ENCODE data around the gene LAPTM5.

The LAPTM5 gene

DNA sequence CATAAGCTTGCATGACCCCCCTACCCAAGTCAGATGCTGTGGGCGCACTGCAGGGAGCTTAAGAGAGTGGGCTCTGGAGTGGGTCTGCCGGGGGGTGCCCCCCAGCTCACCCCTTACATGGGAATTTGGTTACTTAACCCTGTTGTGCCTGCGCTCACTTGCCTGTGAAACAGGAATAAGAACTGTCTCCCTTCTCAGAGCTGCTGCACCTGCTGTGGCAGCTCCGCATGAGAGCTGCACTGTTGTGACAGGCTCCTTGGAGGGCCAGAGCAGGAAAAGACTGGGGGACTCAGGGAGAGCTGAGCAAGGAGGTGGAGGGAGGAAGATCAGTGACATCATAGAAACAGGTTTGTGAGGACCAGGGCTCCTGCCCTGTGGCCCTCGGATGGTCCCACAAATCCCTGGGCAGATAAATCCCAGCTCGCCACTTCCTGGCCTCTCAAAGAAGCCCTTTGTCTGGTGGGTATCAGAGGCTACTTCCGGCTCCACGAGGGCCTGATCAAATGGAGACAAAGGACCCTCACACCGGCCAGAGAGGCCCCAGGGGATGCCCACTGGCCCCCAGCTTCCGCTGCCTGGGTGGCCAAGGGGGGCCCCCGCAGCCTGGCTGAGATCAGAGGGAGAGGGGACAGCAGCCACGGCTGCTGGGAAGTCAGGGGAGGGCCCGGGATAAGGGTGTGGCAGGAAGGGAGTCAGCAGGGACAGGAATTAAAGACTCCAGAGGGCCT, 28.9 kb upstream of the LAPTM5 start:
- no peak for DNase-seq

DNA sequence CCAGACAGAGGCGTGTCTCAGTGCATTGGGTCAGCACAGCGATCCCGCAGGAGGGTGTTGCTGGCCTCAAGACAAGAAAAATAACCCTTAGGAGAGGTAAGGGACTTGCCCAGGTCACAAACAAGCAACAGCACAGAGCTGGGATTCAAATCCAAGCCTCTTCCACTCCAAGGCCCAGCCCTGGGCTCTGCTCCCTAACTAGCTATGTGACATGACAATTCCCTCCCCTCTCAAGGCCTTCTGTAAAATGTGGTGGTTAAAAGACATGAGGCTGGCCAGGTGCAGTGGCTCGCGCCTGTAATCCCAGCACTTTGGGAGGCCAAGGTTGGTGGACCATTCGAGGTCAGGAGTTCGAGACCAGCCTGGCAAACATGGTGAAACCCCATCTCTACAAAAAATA, 28.1 kb upstream of the LAPTM5 start:
- no peak for DNase-seq

DNA sequence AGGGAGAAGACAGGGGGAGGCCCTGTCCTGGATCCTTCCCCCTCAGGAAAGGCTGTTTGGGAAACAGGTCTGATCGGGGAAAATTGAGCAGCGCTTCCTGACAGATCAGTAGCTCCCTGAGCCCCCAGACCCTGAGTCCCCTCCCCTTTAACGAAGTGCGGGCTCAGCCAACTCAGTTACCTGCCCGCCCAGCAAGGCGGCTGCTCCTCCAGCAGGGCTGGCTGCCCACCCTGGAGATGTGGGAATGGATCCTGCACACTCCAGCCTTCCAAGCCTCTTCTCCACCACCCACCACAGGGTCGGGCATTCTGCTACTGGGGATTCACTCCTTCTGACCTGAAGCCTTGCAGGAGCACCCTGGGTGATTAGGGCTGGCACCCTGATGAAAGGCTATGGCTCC, 27.6 kb upstream of the LAPTM5 start:
- DNase-seq, result no peak

- DNase-seq, result no peak
Observed at GRCh38 chr1:30783256-30783915, 25.8 kb upstream of the LAPTM5 start.

DNA sequence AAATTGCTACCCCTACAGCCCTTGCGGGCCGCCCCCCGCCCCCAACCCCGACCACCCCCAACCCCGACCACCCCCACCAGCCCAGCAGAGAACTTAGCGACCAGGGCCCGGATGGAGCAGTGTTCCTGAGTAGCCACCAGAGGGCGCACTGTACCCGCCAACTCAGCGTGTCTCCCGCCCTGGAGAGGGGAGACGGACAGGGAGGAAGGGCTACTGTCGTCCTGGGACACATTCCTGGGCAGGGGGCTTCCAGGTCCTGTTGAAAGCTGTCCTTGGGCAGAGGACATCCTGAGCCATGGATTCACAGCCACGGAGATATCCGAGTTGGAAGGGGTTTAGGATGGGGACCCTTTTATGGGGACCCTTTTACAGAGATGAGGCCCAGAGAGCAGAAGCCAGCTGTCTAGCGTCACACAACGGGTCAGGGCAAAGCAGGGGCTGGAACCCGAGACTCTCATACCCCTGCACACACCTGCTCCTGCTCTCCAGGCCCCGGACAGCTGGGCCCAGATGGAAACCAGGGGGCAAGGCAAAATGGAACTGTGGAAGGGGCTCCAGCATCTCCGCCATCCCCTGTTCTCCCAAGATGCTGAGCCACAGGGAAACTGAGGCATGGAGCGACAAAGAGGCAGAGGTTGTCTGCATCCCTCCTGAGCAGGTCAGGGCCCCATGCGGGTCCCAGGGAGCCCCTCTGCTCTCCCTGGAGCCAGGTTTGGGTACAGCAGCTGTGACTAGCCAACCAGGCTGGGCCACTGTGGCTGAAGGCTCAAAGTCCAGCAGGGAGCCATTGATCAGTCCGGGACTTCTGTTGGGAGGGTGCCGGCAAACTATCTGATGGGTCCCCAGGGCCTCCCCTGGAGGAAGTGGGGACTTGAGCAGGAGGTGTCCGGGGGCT, 25.0 kb upstream of the LAPTM5 start:
- no peak for DNase-seq

DNA sequence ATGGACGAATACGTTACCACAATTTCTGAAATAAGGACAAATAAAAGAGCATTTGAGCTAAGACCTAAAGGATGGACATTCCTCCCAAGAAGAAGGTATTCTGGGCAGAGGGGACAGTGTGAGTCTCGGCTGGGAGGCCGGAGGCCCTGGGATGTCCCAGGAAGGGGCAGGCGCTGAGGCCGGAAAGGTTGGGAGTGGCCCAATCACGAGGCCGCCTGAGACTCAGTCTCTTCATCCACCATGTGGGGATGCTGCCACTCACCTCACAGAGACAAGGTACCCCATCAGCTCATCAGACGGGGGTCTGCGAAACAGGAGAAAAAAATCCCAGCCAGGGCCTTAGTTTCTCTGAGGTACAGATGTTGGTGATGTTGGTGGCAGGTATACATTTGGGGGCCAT, 24.3 kb upstream of the LAPTM5 start:
- no peak for DNase-seq

DNA sequence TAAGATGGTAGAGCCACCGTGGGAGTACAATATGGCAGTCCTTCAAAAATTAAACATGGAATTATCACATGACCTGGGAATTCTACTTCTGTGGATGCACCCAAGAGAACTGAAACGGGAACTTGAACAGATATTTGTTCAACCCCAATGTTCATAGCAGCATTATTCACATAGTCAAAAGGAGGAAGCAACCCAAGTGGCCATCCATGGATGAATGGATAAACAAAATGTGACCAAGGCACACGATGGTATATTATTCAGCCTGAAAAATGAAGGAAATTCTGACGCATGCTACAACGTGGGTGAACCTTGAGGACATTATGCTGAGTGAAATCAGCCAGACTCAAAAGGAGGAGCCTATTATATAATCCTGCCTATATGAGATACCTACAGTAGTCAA, 22.8 kb upstream of the LAPTM5 start:
- DNase-seq, result no peak

DNA sequence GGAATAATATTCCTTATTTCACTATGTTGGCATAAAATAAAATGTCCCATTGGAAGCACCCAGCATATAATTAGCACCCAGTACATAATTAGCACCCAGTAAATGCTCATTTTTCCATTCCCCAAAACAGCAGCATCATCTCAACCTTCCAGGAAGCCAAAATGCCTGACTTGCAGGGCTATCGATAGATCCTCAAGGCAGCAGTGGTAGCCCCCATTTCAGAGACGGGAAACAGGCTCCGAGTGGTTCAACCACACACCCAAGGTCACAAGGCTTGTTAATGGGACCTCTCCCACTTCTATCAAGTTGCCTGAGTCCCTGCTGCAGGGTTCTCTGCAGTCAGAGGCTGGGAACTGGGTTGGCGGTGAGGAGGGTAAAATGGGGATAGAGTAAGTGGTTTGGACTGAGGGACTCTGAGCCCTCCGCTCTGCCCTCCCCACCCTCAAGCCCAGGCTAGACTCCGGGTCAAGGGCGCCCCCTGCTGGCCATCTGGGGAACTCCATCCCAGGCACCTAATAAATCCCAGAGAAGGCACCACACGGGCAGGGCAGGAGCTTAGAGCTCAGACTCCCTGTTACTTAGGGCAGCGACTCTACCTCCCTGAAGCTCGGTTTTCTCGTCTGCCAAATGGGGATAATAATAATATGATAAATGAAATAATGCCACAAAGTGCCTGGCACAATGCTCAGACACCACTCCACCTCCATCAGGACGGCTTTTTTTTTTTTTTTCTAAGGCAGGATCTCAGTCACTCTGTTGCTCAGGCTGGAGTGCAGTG, 21.9 kb upstream of the LAPTM5 start:
- DNase-seq, result no peak

GRCh38 chr1:30778979-30779293, 21.4 kb upstream of the LAPTM5 start:
- DNase-seq, result no peak

DNA sequence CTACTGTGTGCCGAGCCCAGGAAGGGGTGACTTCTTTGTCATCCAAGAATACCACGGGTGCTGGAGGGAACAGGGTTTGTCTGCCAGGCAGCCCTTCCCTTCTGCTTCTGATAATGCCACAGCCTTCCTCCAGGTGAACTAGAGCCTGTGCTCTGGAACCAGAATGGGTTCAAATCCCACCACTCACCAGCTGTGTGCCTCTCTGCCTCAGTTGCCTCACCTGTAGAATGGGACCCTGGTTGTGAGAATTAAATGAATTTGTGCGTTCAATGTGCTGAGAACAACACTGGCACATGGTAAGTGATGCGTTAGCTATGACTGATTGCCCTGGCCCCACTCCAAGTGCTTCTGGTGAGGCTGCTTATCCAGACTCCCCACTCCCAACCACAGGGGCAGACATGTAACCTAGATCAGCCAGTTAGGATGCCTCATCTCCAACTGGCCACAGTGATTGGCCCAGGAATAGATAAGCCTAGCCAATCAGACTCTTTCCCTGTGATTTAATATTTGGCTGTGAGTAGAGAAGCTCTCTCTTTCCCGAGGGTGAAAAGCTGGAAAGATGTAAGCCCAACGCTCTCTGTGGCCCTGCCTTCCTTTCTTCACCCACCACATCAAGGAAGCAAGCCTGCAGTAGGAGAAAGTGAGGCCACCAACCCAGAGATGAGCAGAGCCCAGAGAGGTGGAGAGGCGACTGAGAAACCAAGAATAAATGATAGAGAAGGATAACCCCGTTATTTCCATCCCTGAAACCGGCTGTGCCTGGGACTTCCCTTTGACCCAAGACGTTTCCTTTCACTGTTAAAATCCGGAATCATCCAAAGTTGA, 20.8 kb upstream of the LAPTM5 start:
- DNase-seq, result no peak

DNA sequence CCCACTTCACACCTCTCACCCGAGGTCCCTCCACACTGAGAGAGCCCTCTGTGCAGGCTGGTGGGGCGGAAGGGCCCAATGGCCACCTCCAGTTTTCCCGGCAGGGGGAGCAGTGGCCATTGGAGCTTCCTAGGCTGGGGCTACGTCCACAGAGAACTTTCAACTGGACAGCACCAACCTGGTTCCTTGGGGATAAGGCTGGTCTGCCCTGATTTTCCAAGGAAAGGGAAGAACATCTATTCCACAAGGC, 20.3 kb upstream of the LAPTM5 start:
- DNase-seq, result no peak

DNA sequence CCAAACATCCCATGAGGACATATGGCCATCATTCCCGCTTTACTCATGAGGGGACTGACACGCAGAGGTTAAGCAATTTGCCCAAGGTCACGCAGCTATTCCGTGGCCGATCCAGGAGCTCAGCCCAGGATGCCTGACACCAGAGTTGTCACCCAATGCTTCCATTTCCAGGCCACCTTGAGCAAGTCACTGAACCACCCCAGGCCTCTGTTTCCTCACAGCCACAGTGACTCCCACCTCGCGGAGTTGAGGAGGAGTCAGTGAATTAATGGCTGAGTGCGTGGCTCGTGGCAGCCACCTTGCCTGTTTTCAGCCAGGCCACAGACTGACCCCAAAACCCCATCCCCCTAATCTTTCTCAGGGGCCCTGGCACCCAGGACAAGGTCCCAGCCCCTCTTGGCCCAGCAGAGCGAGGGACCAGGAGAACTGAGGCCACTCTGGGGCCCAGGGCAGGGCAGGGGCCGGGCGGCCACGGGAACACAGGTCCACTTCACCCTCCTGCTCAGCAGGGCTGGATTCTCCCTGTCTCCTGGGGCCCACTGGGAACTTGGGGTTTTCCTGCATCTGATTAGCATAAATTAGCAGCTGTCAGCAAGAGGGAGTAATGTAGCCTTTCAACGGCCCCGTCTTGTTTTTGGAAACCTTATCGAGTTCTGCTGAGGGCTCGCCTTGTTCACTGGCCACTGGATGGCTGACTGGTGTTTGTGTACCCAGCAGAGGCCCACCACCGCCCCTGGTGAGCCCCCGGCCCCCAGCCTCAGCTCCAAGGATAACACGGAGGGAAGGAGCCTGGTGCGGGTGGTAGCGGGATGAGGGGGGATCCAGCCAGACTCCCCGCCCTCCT, 19.7 kb upstream of the LAPTM5 start:
- DNase-seq, result no peak

DNA sequence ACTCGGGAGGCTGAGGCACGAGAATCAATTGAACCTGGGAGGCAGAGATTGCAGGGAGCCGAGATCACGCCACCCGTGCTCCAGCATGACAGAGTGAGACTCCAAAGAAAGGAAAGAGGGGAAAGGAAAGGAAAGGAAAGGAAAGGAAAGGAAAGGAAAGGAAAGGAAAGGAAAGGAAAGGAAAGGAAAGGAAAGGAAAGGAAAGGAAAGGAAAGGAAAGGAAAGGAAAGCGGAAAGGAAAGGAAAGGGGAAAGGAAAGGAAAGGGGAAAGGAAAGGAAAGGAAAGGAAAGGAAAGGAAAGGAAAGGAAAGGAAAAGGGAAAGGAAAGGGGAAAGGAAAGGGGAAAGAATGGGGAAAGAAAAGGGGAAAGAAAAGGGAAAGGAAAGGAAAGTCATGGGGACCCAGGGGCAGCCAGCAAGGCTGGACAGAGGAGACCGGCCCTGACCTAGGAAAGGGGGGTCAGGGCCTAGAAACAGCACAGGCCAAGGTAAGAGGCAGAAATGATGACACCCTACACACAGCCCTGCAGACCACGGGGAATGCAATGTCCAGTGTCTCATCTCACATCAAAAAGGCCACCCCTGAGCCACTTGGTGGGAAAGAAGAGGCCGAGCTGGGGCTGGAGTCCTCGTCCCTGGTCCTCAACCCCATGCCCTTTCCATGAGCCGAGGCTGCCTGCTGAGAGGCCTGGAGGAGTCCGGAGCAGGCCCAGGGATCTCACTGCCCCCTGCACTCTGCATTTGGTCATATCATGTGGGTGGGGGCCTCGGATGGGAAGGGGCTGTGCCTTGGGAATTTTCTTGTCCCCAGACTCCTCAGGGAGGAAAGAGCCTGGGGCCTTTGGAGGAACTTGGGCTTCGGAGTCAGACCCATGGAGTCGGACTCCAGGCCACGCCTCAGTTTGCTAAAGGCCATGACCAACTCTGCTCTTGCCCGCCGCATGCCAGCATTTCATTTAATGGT, 18.8 kb upstream of the LAPTM5 start:
- no peak for DNase-seq

DNA sequence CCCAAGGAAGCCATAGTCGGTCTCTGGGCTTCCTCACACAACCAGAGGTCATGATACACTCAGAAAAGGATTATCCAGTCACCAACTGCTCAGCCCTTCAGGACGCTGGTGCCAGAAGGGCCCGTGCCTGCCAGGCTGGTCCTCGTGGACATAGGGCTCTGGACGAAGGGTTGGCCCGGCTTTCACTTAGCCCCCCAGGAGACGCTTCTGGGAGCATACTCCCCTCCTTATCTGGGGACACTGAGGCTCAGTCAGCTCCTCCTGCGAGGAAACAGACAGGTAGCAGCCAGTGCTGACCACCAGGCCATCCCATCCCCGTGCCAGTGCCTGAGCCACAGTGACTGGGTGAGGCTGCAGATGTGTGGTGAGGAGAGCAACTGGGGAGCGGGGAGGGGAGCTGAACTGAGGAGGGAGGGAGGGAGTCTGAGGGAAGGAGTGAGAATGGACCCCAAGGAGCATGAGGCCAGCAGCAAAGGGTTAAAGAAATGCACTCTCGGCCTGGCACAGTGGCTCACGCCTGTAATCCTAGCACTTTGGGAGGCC, 17.9 kb upstream of the LAPTM5 start:
- no peak for DNase-seq

DNA sequence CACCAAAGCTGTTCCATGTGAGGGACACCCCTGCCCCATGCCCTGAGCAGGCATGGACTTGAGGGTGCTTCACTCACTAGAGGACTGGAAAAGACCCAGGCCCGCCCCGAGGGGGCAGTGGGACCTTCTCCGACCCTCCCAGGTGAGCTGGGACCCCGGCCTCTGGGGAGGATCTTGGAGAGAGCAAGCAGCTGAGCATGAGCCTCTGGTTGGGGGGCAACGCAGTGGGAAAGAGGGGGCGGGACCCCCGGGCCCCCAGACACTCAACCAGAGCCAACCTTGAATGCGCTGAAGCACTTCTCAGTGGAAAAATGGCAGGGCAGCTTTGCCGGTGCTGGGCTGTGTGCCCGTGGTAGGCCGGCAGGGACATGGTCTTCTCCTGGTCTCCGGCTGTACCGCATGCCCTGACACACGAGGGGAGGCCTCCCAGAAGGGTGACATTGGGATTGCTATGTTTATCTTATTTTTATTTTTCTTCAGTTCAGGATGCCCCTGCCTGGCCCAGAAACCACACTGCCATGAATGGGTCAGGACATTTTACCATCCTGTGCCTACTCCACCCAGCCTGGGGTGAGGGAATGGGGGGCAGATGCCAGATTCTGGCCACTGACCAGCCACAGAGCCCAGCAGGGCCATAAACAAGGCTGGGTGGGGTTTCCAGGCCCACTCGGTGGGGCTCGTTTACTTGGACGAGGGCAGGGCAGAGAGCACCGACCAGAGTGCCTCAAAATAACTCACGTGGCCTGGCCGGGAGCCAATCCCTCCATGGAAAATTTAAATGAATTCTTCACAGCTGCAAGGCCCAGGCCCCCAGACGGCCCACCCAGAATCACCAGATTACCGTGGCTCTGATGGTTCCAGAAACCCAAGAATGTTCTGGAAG, 17.2 kb upstream of the LAPTM5 start:
- no peak for DNase-seq

DNA sequence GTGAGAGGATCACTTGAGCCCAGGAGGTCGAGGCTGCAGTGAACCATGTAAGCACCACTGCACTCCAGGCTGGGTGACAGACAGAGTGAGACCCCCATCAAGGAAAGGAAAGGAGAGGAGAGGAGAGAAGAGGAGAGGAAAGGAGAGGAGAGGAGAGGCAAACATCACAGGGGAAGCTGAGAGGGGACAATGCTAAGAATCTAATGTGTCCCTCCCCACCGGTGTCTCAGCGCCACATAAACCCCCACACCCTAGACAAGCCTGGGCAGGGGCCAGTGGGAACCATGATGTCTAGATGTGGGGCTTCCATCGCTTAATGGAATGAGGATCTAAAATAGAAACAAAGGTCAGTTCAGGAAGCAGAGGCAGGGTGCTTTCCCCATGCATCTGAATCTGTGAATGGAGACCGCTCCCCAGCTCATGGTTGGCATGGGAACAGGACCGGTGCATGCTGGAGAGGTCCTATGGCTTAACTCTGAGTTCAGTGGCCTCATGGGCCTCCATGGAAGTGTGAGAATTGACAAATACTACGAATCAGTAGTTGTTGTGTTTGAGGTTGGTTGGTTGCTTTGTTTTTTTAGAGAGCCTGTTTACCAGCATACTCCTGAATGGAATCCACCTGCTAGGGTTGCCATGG, 16.3 kb upstream of the LAPTM5 start:
- DNase-seq, result no peak

DNA sequence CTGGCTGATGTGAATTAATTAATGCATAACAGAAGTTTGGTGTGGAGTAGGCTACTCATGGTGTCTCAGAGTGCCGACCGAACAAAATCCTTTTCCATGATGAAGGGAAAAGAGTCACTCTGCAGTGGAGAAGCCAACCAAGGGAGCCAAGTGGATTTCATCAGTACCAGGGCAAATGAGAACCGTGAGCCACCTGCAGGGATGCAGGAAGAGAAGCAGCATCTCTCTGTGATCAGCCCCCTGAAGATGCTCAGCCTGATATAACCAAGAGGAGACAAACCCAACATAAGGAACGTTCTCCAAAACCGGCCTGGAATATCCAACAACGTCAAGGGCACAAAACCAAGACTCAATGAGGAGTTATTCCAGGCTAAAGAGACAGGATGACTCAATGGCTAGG, 13.4 kb upstream of the LAPTM5 start:
- DNase-seq, result no peak

DNA sequence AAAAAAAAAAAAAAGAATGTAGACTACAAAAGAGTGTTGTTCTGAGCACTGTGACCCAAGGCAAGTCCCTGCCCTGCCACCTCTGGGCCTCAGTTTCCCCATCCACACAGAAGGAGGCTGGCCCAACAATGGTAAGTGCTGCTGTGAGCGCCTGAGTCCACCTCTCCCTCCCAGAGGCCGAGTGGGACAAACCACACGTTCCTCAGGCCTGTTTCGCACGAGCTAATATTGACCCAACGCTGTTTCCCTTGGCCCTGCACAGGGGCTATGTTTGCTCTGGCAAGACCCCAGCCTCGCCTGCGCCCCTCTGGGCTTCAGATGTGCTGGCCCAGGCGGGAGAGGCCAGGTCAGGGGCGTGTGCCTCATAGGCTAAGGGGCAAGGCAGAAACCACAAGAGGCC, 12.6 kb upstream of the LAPTM5 start:
- no peak for DNase-seq
